Body of pancreas (tissue), 4 donors: Measurements from ENCODE around the gene HOXD10.

Experiments used
- CTCF ChIP-seq, 7 experiments: fragments of 450-650 bp in 4 of 7; fragments of 200-600 bp in 3 of 7; sonication (generic) in 3 of 7; IDR thresholded peaks; one replicate each; pipeline ENCODE4 v1.5.1; 2016 to 2019; ENCODE audit warnings: antibody characterized with exemption in 7 of 7
- POLR2A ChIP-seq, 3 donors: fragments of 450-650 bp; IDR thresholded peaks; one replicate each; pipeline ENCODE4 v1.6.1; 2016; ENCODE audit warnings: antibody characterized with exemption in 3 of 3, mild to moderate bottlenecking in 2 of 3

- TF ChIP-seq CTCF (IDR thresholded peaks at IDR 0.05) (no peak), POLR2A (IDR thresholded peaks at IDR 0.05) (no peak)
Measured at GRCh38 chr2:176136374-176137251, 20.0 kb downstream of the HOXD10 start.
